NCI-H2196 (cell line): ENCODE results near the gene PVALEF.

Source experiments
- DNase-seq: peaks from one replicate; lab custom pipeline; 2025; ENCODE audit not compliant: unreplicated experiment; lab: John Stamatoyannopoulos, UW

PVALEF gene

GRCh38 chr17:81194941-81195901 is 29.9 kb downstream of the PVALEF start:
- no peak for DNase-seq

- no peak for DNase-seq
These were observed 30.7 kb downstream of the PVALEF start for GRCh38 chr17:81195941-81196495.

GRCh38 chr17:81196505-81197408 is 31.4 kb downstream of the PVALEF start:
- DNase-seq = no peak

GRCh38 chr17:81197409-81197795 is 32.1 kb downstream of the PVALEF start:
- DNase-seq = no peak

- no peak for DNase-seq
These were observed 32.7 kb downstream of the PVALEF start for GRCh38 chr17:81197831-81198490.

- DNase-seq = no peak
These were observed 33.6 kb downstream of the PVALEF start for GRCh38 chr17:81198826-81199481.

- no peak for DNase-seq
These were observed 34.1 kb downstream of the PVALEF start for GRCh38 chr17:81199482-81199830.

- DNase-seq = no peak
These were observed 34.9 kb downstream of the PVALEF start for GRCh38 chr17:81200201-81200600.

GRCh38 chr17:81200695-81201580 is 35.6 kb downstream of the PVALEF start:
- peak; percentile 70 for DNase-seq

GRCh38 chr17:81202318-81202717 is 37.0 kb downstream of the PVALEF start:
- DNase-seq = no peak

GRCh38 chr17:81203136-81203535 is 37.8 kb downstream of the PVALEF start:
- DNase-seq = no peak

GRCh38 chr17:81204578-81204977 is 39.3 kb downstream of the PVALEF start:
- DNase-seq = no peak

- no peak for DNase-seq
These were observed 40.9 kb downstream of the PVALEF start for GRCh38 chr17:81206166-81206565.

GRCh38 chr17:81206657-81207056 is 41.4 kb downstream of the PVALEF start:
- no peak for DNase-seq

- DNase-seq = peak; percentile 53
These were observed 42.6 kb downstream of the PVALEF start for GRCh38 chr17:81207610-81208581.

- DNase-seq = no peak
These were observed 43.3 kb downstream of the PVALEF start for GRCh38 chr17:81208651-81209050.

GRCh38 chr17:81209141-81209540 is 43.8 kb downstream of the PVALEF start:
- DNase-seq = no peak

- DNase-seq = no peak
These were observed 45.2 kb downstream of the PVALEF start for GRCh38 chr17:81210466-81210865.
